DOHH2 (cell line): ENCODE measurements around the gene ACIN1.

Source experiments
- EZH2phosphoT487 ChIP-seq: fragments of 200-600 bp; sonication (generic); IDR thresholded peaks from 2 replicates; pipeline ENCODE4 v1.6.1; 2017; ENCODE audit warnings: borderline replicate concordance, mild to moderate bottlenecking, antibody characterized with exemption, low read length, moderate library complexity, mixed read lengths
- TF ChIP-seq, protein P1 (sequence below): fragments of 200-600 bp; sonication (generic); IDR thresholded peaks from one replicate; pipeline ENCODE4 v1.5.1; 2014; ENCODE audit warnings: antibody characterized with exemption, mild to moderate bottlenecking, low read depth, low read length; ENCODE audit not compliant: poor library complexity, severe bottlenecking

- TF ChIP-seq, protein P1, sequence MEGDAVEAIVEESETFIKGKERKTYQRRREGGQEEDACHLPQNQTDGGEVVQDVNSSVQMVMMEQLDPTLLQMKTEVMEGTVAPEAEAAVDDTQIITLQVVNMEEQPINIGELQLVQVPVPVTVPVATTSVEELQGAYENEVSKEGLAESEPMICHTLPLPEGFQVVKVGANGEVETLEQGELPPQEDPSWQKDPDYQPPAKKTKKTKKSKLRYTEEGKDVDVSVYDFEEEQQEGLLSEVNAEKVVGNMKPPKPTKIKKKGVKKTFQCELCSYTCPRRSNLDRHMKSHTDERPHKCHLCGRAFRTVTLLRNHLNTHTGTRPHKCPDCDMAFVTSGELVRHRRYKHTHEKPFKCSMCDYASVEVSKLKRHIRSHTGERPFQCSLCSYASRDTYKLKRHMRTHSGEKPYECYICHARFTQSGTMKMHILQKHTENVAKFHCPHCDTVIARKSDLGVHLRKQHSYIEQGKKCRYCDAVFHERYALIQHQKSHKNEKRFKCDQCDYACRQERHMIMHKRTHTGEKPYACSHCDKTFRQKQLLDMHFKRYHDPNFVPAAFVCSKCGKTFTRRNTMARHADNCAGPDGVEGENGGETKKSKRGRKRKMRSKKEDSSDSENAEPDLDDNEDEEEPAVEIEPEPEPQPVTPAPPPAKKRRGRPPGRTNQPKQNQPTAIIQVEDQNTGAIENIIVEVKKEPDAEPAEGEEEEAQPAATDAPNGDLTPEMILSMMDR: no peak
- TF ChIP-seq EZH2phosphoT487: no peak
Observed at GRCh38 chr14:23095196-23096108, 516 bp upstream of the ACIN1 start, which contains the start of gene C14orf119.
